Astrocyte (in vitro differentiated cells and primary cell): ENCODE data around the gene MUC13.

ENCODE experiments used
- CTCF ChIP-seq: IDR thresholded peaks from 2 replicates; pipeline ENCODE4 v1.5.1; 2011; ENCODE audit warnings: low read depth, mild to moderate bottlenecking, inconsistent platforms, low read length, moderate library complexity; ENCODE audit not compliant: insufficient read depth
- EZH2 ChIP-seq: IDR thresholded peaks from 2 replicates; pipeline ENCODE4 v1.6.1; 2012; ENCODE audit warnings: mild to moderate bottlenecking, low read length, inconsistent platforms; ENCODE audit not compliant: insufficient read depth

- no peak for TF ChIP-seq CTCF
- TF ChIP-seq EZH2: no peak
These were observed 8.0 kb downstream of the MUC13 start for GRCh38 chr3:124926426-124927101.
